ENCODE data around the gene LIMS1.
"Not testable (repeated sequence)": the region's sequence is repeated elsewhere in the genome, so short reads cannot be mapped to it uniquely, and the experiment has no call there.

The LIMS1 gene

DNA sequence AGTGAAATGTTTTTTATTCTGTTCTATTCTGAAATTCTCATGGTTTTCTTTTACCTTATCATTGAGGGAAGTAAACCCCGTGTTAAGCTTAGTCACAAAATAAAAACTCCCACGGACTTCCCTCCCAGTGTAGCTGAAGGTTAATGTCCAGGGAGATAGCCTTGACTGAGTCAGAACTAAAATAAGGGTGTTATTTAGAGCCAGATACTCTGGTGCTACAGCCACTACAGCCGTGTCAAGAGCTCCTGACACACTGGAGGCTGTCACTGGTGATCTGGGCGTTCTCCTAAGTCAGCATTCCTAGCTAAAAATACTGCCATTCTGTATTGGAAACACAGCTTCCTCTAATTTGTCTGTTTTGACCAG, 103.0 kb downstream of the LIMS1 start:
- DNase-seq: no peak

- DNase-seq: no peak
These were observed 106.5 kb downstream of the LIMS1 start for GRCh38 chr2:108640731-108641130.

GRCh38 chr2:108641756-108642155, 107.5 kb downstream of the LIMS1 start:
- DNase-seq: no peak

- no peak for DNase-seq
These were observed 109.1 kb downstream of the LIMS1 start for GRCh38 chr2:108643261-108643849.

GRCh38 chr2:108643862-108644261, 109.6 kb downstream of the LIMS1 start:
- not testable (repeated sequence) for DNase-seq

DNA sequence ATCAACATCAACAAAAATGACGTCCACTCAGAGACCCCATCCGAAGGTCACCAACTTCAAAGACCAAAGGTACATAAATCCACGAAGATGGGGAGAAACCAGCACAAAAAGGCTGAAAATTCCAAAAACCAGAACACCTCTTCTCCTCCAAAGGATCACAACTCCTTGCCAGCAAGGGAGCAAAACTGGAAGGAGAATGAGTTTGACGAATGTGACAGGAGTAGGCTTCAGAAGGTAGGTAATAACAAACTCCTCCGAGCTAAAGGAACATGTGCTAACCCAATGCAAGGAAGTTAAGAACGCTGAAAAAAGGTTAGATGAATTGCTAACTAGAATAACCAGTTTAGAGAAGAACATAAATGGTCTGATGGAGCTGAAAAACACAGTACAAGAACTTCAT, 110.2 kb downstream of the LIMS1 start:
- DNase-seq: not testable (repeated sequence)

- not testable (repeated sequence) for DNase-seq
These were observed 114.5 kb downstream of the LIMS1 start for GRCh38 chr2:108648796-108649195.

GRCh38 chr2:108650465-108650864, 116.2 kb downstream of the LIMS1 start:
- not testable (repeated sequence) for DNase-seq

GRCh38 chr2:108651468-108651867, 117.2 kb downstream of the LIMS1 start:
- not testable (repeated sequence) for DNase-seq

DNA sequence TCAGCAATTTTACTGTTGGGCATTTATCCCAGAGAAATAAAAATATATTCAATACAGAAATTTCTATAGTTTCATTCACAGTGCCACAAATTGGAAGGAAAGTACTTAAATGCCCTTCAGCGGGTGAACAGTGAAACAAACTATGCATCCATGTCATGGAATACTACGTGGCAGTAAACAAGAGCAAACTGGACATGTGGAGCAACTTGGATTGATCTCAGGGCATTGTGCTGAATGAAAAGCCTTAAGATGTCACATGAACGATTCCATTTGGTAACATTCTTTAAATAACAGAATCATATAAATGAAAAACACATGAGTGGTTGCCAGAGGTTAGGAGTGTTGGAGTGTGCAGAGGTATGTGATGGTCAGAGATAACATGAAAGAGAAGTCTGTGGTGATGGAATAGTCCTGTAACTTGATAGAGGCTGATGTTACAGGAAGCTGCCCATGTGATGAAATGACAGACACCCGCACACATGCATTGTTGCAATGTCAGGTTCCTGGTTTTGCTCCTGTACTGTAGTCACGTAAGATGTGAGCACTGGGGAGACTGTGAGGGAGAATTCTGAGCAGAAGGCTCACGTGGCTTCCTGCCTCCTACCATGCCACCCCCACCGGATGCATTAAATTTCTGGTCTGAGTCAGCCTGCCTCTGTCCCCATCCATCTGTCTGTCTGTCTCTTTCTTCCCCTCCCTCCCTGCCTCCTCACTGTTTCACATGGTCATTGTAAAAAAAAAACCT, 118.1 kb downstream of the LIMS1 start:
- DNase-seq: not testable (repeated sequence)

GRCh38 chr2:108653425-108653824, 119.2 kb downstream of the LIMS1 start:
- DNase-seq: not testable (repeated sequence)

- DNase-seq: not testable (repeated sequence)
These were observed 119.6 kb downstream of the LIMS1 start for GRCh38 chr2:108653849-108654248.

DNA sequence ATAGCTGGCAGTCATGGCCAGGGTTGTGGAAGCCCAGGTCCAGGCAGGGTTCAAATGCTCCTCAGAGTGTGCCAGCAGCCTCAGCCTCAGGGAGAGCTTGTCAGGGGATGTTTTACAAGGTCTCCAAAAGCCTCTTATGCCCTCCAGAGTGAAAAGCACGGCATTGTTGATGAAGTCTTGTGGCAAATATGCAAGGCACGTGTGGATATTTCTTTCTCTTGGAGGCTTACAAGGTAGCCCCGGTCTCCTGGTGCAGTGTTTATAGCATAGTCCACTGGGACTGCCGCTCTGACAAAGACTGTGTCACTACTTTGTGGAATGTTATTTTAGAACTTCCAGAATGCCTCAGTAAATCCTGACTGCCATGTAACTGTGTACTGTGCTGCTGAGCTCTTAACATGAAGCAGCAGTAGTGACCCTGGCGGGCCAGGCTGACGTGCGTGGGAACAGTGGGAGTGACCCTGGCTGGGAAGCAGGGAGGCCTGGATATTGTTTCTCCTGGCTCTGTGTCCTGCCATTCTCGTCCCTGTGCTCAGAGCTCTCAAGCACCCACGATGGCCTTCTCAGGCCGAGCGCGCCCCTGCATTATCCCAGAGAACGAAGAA, 120.4 kb downstream of the LIMS1 start:
- DNase-seq: not testable (repeated sequence)

- DNase-seq: not testable (repeated sequence)
These were observed 121.0 kb downstream of the LIMS1 start for GRCh38 chr2:108655270-108655669.

DNA sequence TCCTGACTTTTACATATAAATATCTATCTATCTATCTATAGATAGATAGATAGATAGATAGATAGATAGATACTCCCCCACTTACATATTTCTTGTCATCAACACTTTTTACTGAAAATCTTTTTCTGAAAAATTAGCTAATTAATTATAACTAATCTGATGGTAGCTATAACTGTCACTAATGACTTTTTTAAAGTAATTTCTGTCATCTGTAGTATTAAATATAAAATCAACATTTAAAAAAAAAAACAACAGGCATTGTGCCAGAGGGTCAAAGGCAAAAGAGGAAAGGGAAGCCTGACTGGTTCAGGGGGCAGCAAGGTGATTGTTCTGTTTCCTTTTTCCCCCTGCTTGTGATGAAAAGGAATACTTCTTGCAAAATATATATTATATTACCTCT, 122.0 kb downstream of the LIMS1 start:
- not testable (repeated sequence) for DNase-seq

- DNase-seq: not testable (repeated sequence)
These were observed 123.2 kb downstream of the LIMS1 start for GRCh38 chr2:108657517-108657916.

DNA sequence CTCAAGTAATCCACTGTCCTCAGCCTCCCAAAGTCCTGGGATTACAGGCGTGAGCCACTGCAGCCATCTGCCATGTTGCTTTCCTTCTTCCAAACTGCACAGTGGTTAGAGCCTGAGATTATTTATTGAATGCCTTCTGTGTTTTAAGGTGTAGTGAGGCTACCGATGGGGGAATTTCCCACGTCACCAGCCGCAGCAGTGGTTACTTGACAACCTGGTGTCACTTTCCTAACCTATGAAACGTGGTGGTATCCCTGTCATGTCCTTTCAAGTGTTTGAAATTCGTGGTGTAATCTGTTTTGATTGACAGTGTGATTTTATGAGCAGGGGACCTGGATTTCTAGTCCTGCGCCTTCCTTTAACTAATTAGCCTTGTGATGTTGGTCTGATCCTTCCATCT, 124.3 kb downstream of the LIMS1 start:
- DNase-seq: not testable (repeated sequence)

- not testable (repeated sequence) for DNase-seq
These were observed 127.2 kb downstream of the LIMS1 start for GRCh38 chr2:108661493-108661892.

- DNase-seq: peak; percentile 25
These were observed 127.9 kb downstream of the LIMS1 start for GRCh38 chr2:108662207-108662612.

DNA sequence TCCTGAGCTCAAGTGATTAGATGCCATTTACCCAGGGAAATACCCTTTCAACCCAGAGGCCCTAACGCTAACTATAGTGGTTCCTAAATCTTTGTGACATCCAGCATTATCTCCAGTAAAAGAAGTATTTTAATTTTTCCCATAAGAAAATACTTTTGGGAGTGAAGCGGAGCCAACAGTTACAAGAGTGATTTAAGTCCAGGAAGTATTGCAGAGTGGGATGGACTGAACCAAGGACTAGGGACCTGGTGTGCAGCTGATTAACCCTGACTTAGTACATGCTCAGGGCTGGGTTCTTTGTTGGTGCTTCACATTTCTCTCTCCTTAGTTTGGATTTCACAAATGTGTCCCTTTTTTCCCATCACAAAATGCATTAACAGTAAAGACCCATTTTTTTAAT, 129.1 kb downstream of the LIMS1 start:
- DNase-seq: not testable (repeated sequence)

DNA sequence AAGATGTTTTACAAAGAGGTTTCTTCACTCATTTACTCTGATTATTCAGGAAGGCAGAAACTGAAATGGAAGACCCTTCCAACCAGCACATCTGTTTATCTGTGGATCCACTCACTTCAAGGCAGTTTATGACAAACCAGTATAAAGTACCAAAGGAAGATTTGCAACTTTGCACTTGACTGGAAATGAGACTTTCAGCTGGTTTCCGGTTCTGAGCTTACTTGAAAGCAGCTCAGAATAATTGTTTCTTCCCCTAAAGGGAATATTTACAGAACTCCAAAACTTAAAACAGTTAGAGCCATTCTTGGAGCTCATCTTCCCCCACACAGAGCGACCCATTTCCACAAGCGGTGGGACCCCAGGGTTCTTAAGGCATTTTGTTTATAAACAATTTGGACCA, 129.8 kb downstream of the LIMS1 start:
- not testable (repeated sequence) for DNase-seq

- not testable (repeated sequence) for DNase-seq
These were observed 130.7 kb downstream of the LIMS1 start for GRCh38 chr2:108664979-108665378.

GRCh38 chr2:108665975-108666374, 131.7 kb downstream of the LIMS1 start:
- not testable (repeated sequence) for DNase-seq

- DNase-seq: not testable (repeated sequence)
These were observed 132.9 kb downstream of the LIMS1 start for GRCh38 chr2:108667140-108667539.

Measured in eye (tissue), 1 donor.